Putamen (tissue), 1 donor: ENCODE results near the gene CIART.
"Not testable (repeated sequence)": the region's sequence is repeated elsewhere in the genome, so short reads cannot be mapped to it uniquely, and the experiment has no call there.

Source experiments
- DNase-seq: peaks from one replicate; pipeline ENCODE4 v3.0.0-alpha.2; 2016; ENCODE audit warnings: low spot score

Gene CIART

DNA sequence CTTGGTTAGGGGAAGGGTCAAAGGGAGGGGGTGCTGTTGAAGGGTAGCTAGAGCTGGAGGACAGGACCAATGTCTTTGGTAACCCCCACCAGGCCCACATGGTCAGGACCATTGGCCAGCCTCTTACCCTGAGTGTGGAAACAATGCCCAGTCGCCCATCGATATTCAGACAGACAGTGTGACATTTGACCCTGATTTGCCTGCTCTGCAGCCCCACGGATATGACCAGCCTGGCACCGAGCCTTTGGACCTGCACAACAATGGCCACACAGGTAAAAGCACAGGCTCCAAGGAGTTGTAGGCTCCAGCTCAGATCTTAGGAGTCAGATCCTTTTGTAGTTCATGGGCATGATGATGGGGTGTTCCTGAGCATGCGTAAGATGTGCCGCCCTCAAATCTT, 21.0 kb upstream of the CIART start:
- no peak for DNase-seq

GRCh38 chr1:150262388-150263320, 19.7 kb upstream of the CIART start:
- DNase-seq, result peak; percentile 46

DNA sequence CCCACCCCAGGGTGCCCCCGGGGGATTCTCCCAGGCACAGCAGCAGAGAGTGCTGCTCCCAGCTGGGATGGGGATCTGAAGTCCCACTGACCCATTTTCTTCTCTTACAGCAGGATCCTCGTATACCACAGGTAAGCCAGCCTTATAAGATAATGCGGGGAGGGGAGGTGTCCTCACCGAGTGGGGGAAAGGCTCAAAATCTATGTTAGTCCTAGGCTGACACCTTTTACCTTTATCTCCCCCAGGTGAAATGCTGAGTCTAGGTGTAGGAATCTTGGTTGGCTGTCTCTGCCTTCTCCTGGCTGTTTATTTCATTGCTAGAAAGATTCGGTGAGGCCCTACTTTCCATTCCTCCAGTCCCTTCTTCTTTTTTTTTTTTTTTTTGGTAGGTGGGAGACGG, 18.8 kb upstream of the CIART start:
- no peak for DNase-seq

- DNase-seq, result no peak
These were observed 14.5 kb upstream of the CIART start for GRCh38 chr1:150267896-150268295.

DNA sequence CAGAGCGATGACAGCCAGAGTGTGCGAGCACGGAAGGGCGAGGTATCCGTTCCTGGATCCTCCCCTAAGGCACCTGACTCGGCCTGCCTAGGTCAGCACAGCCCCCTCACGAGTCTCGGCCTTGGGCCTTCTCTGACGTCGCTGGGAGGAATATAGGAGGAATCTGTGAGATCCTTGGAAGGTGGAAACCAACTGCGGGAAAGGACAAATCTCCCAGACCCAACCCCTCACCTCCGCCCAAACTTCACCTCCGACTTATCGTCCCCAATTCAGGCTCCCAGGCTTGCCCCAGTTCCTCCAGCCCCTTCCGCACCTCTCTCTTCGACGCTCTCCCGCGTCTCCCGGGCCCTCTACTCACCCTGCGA, 14.0 kb upstream of the CIART start:
- no peak for DNase-seq

DNA sequence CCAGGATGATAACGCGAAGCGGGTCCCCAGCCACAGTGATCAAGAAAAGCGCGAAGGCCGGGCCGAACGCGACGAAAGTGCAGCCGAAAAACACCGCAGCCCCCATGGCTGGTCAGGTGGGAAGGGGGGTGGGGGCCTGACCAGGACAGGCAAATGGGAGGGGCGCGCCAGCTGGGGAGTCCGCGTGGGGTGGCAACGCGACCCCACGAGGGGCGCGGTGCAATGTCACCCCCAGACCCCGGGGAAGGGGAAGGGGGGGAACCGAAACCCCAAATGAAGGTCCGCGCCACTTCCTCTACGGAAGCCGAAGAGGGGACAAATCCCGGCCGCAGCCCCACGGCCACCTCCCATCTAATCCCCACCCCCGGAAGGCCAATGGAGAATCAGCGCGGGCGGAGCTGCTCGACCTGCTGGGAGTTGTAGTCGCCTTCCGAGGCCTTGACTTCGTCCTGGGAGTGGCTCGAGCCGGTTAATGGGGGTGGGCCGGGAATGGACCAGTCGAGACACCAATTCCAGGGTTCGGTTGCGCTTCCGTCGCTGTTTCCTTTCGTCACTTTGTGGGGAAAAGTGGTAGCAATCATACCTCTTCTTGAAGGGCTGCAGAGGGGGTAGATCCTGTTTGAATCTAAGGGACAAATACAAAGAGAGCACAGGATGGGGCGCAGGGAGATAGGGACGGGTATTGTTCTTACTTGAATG, 13.5 kb upstream of the CIART start, which contains the start of gene APH1A:
Gene APH1A, minus strand, starts transcription at position 312 of the 699 bp plus-strand sequence. Its CDS starts 206 bp downstream, at position 106.
- DNase-seq, result peak; percentile 98

DNA sequence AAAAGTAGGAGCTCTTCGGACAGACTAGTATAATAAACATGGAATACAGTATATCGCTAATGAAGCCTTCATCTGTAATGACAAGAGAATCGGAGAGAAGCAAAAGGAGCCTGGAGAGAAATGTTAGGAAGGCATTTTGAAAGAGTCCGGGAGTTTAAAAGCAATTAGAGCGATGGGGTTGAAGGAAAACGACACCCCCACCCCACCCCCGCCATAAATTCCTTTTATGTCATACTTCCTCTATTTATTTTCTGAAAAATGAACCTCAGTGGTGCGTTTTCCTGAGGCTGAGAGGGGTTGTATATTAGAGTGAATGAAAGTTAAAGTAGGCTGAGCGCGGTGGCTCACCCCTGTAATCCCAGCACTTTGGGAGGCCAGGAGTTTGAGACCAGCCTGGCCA, 12.9 kb upstream of the CIART start:
- DNase-seq, result no peak

GRCh38 chr1:150271291-150271959, 10.9 kb upstream of the CIART start:
- no peak for DNase-seq

DNA sequence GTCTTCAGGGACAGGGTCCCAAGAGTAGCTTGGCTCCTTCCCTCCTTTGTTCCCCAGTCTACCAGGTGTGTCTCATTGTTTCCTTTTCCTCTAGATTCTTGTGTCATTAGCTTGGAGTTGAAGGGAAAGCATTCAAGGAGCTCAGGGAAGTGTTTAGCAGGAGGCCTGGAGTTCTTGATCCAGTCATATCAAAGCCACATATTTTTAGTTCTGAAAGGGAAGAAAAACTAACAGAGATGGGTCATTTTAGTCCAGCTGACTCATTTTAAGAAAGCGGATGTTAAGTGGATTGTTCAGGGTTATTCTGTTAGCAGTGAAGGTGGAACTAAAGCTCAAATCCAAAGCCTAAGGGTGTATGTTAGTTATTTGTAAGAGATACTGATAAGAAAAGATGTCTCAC, 9.0 kb upstream of the CIART start:
- DNase-seq, result no peak

- no peak for DNase-seq
These were observed 2.1 kb upstream of the CIART start for GRCh38 chr1:150280138-150280707.

GRCh38 chr1:150281221-150281757, 1.1 kb upstream of the CIART start:
- DNase-seq, result peak; percentile 82

DNA sequence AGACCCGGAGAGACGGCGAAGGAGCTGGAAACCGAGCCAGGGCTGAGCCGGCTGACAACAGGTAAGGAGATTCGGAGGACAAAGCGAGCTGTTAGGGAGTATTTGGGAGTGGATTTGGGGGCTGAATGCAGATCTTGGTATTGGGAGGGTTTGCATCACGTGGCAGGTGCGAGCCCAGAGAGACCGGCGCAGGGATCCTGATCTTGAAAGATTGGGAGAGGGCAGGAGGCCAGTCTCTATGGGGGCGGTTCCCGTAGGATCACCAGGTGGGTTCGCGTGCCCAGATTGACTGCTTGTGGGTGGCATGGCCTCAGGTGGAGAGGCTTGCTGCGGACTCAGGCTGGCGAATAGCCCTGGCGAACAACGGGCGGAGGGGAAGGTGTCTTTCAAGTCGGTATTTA, 204 bp downstream of the CIART start:
- DNase-seq, result no peak

- no peak for DNase-seq
These were observed 906 bp downstream of the CIART start for GRCh38 chr1:150283260-150283659.

GRCh38 chr1:150288382-150288781, 6.0 kb downstream of the CIART start:
- no peak for DNase-seq

DNA sequence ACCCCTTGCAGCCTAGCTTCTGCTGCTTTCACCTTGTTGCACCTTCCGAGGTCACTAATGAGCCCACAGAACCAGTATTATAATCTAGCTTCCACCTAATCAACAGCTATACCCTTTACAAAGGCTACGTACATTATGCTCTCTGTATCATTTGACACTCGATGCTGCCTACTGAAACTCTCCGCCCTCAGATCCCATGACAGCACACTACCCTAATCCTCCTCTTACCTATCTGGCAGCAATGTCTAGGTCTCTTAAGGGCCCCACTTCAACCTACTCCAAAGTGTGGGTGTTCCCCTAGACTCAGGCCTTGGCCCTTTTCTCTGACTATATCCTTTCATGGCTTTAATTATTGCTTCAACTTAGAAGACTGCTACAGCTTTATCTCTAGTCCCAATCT, 6.5 kb downstream of the CIART start:
- peak; percentile 52 for DNase-seq

DNA sequence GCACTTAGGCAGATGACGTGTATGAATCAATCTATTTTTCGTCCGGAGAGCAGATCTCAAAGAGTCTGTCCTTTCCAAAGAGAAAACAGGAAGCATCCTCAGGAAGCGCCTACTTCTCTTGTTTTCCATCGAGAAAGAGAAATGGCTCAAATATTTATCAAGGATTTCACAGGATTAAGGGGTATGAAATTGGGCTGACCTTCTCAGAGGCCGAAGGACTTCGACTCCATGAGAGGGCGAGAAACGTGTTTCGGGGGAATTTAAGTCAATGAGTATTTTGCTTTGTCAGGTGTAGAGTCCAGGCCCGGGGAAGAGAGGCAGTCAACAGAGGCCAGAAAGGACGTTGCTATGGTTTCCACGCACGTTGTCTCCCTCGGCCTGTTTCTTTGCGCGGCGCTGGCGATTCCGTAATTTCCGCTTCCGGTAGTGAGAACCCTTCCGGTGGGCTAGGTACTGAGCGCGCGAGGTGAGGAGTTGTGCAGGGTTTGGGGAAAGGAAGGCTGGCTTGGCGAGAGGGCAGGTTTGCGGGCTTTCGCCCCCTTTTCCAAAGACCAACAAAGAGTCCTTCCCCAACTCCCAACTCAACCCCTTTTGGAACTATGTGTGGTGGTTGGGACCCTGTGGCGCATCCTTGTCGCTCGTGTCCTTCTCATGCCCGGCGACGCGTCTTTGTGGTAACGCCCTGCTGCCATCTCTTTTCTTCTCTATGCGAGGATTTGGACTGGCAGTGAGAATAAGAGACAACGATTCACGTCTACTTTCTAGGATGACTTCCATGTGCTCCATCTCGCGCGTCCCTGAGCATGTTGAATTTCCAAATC, 11.3 kb downstream of the CIART start, which contains the start of gene MRPS21:
Gene MRPS21, plus strand, starts transcription at position 429 of the 821 bp plus-strand sequence. CDS start 506 bp downstream, outside the sequence.
- peak; percentile 90 for DNase-seq

GRCh38 chr1:150295476-150295875, 13.1 kb downstream of the CIART start:
- no peak for DNase-seq

- DNase-seq, result no peak
These were observed 17.4 kb downstream of the CIART start for GRCh38 chr1:150299716-150300115.

DNA sequence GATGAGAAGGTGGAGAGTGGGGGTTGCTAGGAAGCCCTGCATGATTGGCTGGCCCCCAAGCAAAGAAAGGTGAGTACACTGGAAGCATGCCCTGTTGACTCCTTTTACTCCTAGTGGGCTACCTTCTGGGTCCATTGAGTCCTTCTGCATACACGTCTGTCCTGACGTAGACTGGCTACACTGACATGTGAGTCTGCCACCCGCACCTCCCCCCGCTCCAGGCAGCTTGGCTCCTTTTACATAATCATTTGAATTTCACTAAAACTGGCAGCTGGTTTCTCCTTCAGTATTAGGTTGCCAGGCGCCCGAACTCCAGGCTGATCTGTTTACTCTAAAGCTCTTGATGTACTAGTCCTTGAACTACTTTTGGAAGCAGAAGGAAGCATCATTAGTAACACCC, 20.0 kb downstream of the CIART start:
- peak; percentile 79 for DNase-seq

DNA sequence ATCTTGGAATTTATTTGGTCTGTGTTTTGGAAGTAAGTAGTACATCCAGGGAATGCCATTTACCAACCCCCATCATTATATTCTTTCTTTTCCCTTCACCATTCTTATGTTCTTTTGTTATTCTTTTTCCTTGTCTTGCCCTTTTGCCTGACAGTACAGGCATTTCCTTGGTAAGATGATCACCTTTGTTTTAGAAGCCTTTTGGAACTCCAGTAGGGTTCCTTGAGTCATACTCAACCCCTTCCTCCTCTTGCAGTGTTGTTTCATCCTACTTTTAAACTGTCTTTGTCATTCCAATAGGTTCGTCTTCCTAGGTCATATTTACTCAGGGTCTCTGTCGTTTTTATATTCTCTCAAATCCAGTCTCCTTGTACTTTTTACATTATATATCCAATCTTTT, 20.5 kb downstream of the CIART start:
- no peak for DNase-seq

GRCh38 chr1:150308585-150308984, 26.2 kb downstream of the CIART start:
- not testable (repeated sequence) for DNase-seq
